Coronary artery (tissue), 2 donors: ENCODE data around the gene SYNE1.
"Not testable (repeated sequence)": the region's sequence is repeated elsewhere in the genome, so short reads cannot be mapped to it uniquely, and the experiment has no call there.

Experiments used
- DNase-seq: peaks from one replicate; pipeline ENCODE4 v3.0.0-alpha.2; 2017; ENCODE audit warnings: low spot score
- H3K27ac ChIP-seq, 2 donors: fragments of 200-600 bp; sonication (generic); one replicate each; pipeline ENCODE4 v1.5.1; 2016 to 2019
- H3K4me3 ChIP-seq: fragments of 200-600 bp; sonication (generic); 2 replicates; pipeline ENCODE4 v1.5.1; 2016; ENCODE audit warnings: mild to moderate bottlenecking, moderate library complexity
- CTCF ChIP-seq: fragments of 200-600 bp; sonication (generic); IDR thresholded peaks from one replicate; pipeline ENCODE4 v1.5.1; 2019; ENCODE audit warnings: antibody characterized with exemption

SYNE1 gene

GRCh38 chr6:152423216-152424103, 213.7 kb downstream of the SYNE1 start:
- H3K27ac ChIP-seq, result no peak overlapping the region
- no peak for TF ChIP-seq CTCF
- no peak overlapping the region for H3K4me3 ChIP-seq
- no peak for DNase-seq

- not testable (repeated sequence) for H3K27ac ChIP-seq, DNase-seq, H3K4me3 ChIP-seq
These were observed 215.7 kb downstream of the SYNE1 start for GRCh38 chr6:152421496-152421895.

- no peak for DNase-seq
- no peak for TF ChIP-seq CTCF
These were observed 216.5 kb downstream of the SYNE1 start for GRCh38 chr6:152420696-152421095.

GRCh38 chr6:152418551-152418950, 218.6 kb downstream of the SYNE1 start:
- no peak for DNase-seq
- H3K4me3 ChIP-seq, result no peak overlapping the region
- no peak overlapping the region for H3K27ac ChIP-seq
- TF ChIP-seq CTCF, result no peak

More at GRCh38 chr6:152420696-152421095, 216.5 kb downstream of the SYNE1 start:
- Histone ChIP-seq H3K4me3 (no peak overlapping the region), H3K27ac (no peak overlapping the region)

- DNase-seq, result no peak
- no peak overlapping the region for H3K4me3 ChIP-seq
- H3K27ac ChIP-seq, result no peak overlapping the region
- no peak for TF ChIP-seq CTCF
These were observed 220.5 kb downstream of the SYNE1 start for GRCh38 chr6:152416652-152417051.

GRCh38 chr6:152404936-152405595, 232.1 kb downstream of the SYNE1 start:
- no peak for DNase-seq
- no peak for TF ChIP-seq CTCF
- H3K27ac ChIP-seq, result no peak overlapping the region
- H3K4me3 ChIP-seq, result no peak overlapping the region

- Histone ChIP-seq H3K4me3 (no peak overlapping the region), H3K27ac (no peak overlapping the region)
- no peak for TF ChIP-seq CTCF
- DNase-seq, result no peak
These were observed 232.9 kb downstream of the SYNE1 start for GRCh38 chr6:152404086-152404857.
